Suprapubic skin (tissue), 4 donors: Measurements from ENCODE around the gene PSMD2. TPM values are rescaled to one million over a fixed set of nuclear protein-coding genes. Genes with fewer than 3 reads are reported as not detected.
A peak's percentile ranks its signal among the peaks of the same experiment; 100 is the strongest.

Source experiments
- DNase-seq, 2 donors: peaks; one replicate each; pipeline ENCODE4 v3.0.0-alpha.2; 2019; ENCODE audit warnings: low spot score in 2 of 2
- H3K27ac ChIP-seq: fragments of 200-600 bp; sonication (generic); one replicate; pipeline ENCODE4 v1.5.1; 2019
- H3K27me3 ChIP-seq: fragments of 200-600 bp; sonication (generic); one replicate; pipeline ENCODE4 v1.5.1; 2019
- H3K36me3 ChIP-seq: fragments of 200-600 bp; sonication (generic); one replicate; pipeline ENCODE4 v1.5.1; 2019
- H3K4me1 ChIP-seq: fragments of 200-600 bp; sonication (generic); one replicate; pipeline ENCODE4 v1.5.1; 2019
- H3K4me3 ChIP-seq: fragments of 200-600 bp; sonication (generic); one replicate; pipeline ENCODE4 v1.5.1; 2019; ENCODE audit warnings: mild to moderate bottlenecking
- H3K9me3 ChIP-seq: fragments of 200-600 bp; sonication (generic); one replicate; pipeline ENCODE4 v1.5.1; 2019
- CTCF ChIP-seq, 2 donors: fragments of 200-600 bp in 1 of 2; fragments of 450-650 bp in 1 of 2; sonication (generic) in 1 of 2; IDR thresholded peaks; one replicate each; pipeline ENCODE4 v1.5.1; 2016 to 2019; ENCODE audit warnings: antibody characterized with exemption in 2 of 2, mild to moderate bottlenecking in 1 of 2, moderate library complexity in 1 of 2
- EP300 ChIP-seq: sonication (generic); formaldehyde crosslinking; IDR thresholded peaks from one replicate; pipeline ENCODE4 v1.6.1; 2017; ENCODE audit warnings: antibody characterized with exemption
- POLR2A ChIP-seq, 2 donors: fragments of 450-650 bp; IDR thresholded peaks; one replicate each; pipeline ENCODE4 v1.6.1; 2017; ENCODE audit warnings: antibody characterized with exemption in 2 of 2, mild to moderate bottlenecking in 2 of 2, moderate library complexity in 2 of 2
- POLR2AphosphoS5 ChIP-seq, 3 donors: sonication (generic); formaldehyde crosslinking; IDR thresholded peaks; one replicate each; pipeline ENCODE4 v1.6.1; 2017; ENCODE audit warnings: antibody characterized with exemption in 3 of 3
- WGBS: methylation state at CpG from one replicate; pipeline ENCODE4 v1.1.5; 2018; 5-methylcytosine and 5-hydroxymethylcytosine counted together
- total RNA-seq, 4 donors: library from RNA; depleted of rRNA; stranded (reverse); fragments of >200 nt; gene quantifications; one replicate each; pipeline ENCODE4 v1.1.0, GENCODE V29; 2016

PSMD2 gene
- total RNA-seq, 4 donors from 2014 or later: 118 to 221 (median 197) TPM

DNA sequence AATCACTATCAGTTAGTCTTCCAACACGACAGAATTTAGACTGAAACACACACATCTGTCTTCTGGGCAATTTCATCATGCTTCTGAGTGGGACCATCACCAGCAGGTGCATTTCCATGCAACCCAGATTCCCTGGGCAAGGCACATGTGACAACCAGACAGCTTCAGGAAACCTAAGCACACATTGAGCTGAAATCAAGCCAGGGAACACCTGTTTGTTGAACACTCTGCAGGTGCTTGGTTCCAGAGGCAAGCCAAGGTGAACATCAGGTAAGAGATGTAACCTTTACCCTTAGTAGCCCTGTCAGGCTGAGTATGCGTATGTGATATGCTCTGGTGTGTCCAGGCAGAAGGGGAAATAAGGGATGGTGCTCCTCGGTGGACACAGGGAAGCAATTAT lies 3.3 kb upstream of the PSMD2 start:
- no peaks in the 10 kb centered on the region for H3K9me3 ChIP-seq
- no peak for DNase-seq
- H3K36me3 ChIP-seq: no peaks in the 10 kb centered on the region
- no peak overlapping the region for H3K27ac ChIP-seq
- peaks cover 14% of the 10 kb centered on the region for H3K4me1 ChIP-seq
- no peak overlapping the region for H3K4me3 ChIP-seq
- WGBS: 65% methylated on average over 3 of the region's 3 CpGs
- peaks cover 5% of the 10 kb centered on the region for H3K27me3 ChIP-seq
- TF ChIP-seq EP300 (no peak), POLR2AphosphoS5 (IDR thresholded peaks at IDR 0.05) (no peak), CTCF (IDR thresholded peaks at IDR 0.05) (no peak), POLR2A (IDR thresholded peaks at IDR 0.05) (no peak)

- 92% methylated on average over 6 of the region's 7 CpGs for WGBS
- H3K27ac ChIP-seq: no peak overlapping the region
- no peaks in the 10 kb centered on the region for H3K27me3 ChIP-seq
- DNase-seq: no peak
- no peaks in the 10 kb centered on the region for H3K9me3 ChIP-seq
- TF ChIP-seq EP300: no peak
- TF ChIP-seq POLR2AphosphoS5 (IDR thresholded peaks at IDR 0.05): no peak
- no peak for TF ChIP-seq CTCF (IDR thresholded peaks at IDR 0.05)
- TF ChIP-seq POLR2A (IDR thresholded peaks at IDR 0.05): no peak
- no peak overlapping the region for H3K4me3 ChIP-seq
- peaks cover 3% of the 10 kb centered on the region for H3K36me3 ChIP-seq
- peaks cover 15% of the 10 kb centered on the region for H3K4me1 ChIP-seq
These were observed 2.4 kb upstream of the PSMD2 start for GRCh38 chr3:184296616-184297015.

DNA sequence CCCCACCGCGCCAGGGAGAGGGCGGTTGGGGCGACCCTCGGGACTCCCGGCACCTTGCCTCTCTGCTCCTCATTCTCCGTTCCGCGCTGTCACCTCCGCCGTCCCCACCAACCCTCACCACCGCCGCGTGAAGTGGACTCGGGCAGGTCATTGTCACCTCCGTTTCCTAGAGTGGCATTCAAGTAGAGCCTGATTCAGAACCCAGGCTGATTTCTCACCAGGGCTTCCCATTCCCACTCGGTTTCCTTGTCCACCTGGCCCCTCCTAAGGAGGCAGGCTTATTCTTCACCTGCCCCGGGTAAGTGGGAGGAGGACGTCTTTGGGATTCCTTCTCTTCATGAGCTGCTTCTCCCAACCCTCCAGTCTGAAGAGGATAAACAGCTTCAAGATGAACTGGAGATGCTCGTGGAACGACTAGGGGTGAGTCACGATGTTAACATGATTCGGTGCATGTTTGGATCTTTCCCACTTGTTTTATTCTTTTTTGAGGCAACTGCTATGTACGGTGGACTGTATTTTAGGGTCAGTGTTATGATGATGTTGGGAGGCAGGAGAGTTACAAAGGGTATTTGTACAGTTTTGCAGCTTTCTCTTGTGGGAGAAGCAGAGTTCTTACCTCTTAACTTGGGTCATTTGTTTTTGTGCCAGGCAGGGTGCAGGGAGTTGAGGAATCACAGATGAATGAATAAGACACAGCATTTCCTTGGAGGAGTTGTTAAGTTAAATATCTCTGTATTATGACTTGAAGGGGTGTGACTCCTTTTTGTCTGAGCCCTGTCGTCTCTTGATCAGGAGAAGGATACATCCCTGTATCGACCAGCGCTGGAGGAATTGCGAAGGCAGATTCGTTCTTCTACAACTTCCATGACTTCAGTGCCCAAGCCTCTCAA lies 692 bp downstream of the PSMD2 start:
- TF ChIP-seq CTCF (IDR thresholded peaks at IDR 0.05) (no peak), EP300 (no peak), POLR2AphosphoS5 (IDR thresholded peaks at IDR 0.05) (no peak), POLR2A (IDR thresholded peaks at IDR 0.05) (no peak)
- 23% methylated on average over 19 of the region's 29 CpGs for WGBS
- peak in 1 of 2 donors; percentile 80 for DNase-seq

GRCh38 chr3:184300378-184300720 lies 1.3 kb downstream of the PSMD2 start:
- Histone ChIP-seq H3K4me1 (peaks cover 15% of the 10 kb centered on the region), H3K27ac (no peak overlapping the region), H3K27me3 (no peaks in the 10 kb centered on the region), H3K9me3 (no peaks in the 10 kb centered on the region), H3K4me3 (peak overlapping the region; percentile 73), H3K36me3 (peaks cover 41% of the 10 kb centered on the region)
- WGBS: 83% methylated on average over 3 of the region's 3 CpGs
- TF ChIP-seq POLR2A (IDR thresholded peaks at IDR 0.05): no peak
- no peak for TF ChIP-seq EP300
- TF ChIP-seq CTCF (IDR thresholded peaks at IDR 0.05): no peak
- no peak for TF ChIP-seq POLR2AphosphoS5 (IDR thresholded peaks at IDR 0.05)
- DNase-seq: no peak

More for the DNA sequence above, 692 bp downstream of the PSMD2 start:
- Histone ChIP-seq H3K27me3 (no peaks in the 10 kb centered on the region), H3K9me3 (no peaks in the 10 kb centered on the region), H3K4me3 (peak overlapping the region; percentile 73), H3K36me3 (peaks cover 35% of the 10 kb centered on the region), H3K4me1 (peaks cover 15% of the 10 kb centered on the region), H3K27ac (peak overlapping the region; percentile 82)

- Histone ChIP-seq H3K4me1 (peaks cover 3% of the 10 kb centered on the region), H3K36me3 (peaks cover 83% of the 10 kb centered on the region), H3K27me3 (no peaks in the 10 kb centered on the region), H3K4me3 (no peak overlapping the region), H3K9me3 (no peaks in the 10 kb centered on the region), H3K27ac (no peak overlapping the region)
- no peak for DNase-seq
- TF ChIP-seq POLR2A (IDR thresholded peaks at IDR 0.05): no peak
- no peak for TF ChIP-seq EP300
- TF ChIP-seq CTCF (IDR thresholded peaks at IDR 0.05): peak in 1 of 2 donors; percentile 23
- no peak for TF ChIP-seq POLR2AphosphoS5 (IDR thresholded peaks at IDR 0.05)
- 53% methylated on average over 1 of the region's 1 CpG for WGBS
These were observed 6.5 kb downstream of the PSMD2 start for GRCh38 chr3:184305577-184305976.
